ELF-1 (cell line): Measurements from ENCODE around the gene ZNF490.
"Not testable (repeated sequence)": the region's sequence is repeated elsewhere in the genome, so short reads cannot be mapped to it uniquely, and the experiment has no call there.

Experiments
- DNase-seq: peaks from one replicate; pipeline ENCODE4 v3.0.0-alpha.2; 2016; ENCODE audit warnings: low read depth, low spot score

Gene ZNF490

GRCh38 chr19:12621253-12622024 lies 10.8 kb upstream of the ZNF490 start:
- not testable (repeated sequence) for DNase-seq

GRCh38 chr19:12617646-12618045 lies 7.0 kb upstream of the ZNF490 start:
- no peak for DNase-seq

DNA sequence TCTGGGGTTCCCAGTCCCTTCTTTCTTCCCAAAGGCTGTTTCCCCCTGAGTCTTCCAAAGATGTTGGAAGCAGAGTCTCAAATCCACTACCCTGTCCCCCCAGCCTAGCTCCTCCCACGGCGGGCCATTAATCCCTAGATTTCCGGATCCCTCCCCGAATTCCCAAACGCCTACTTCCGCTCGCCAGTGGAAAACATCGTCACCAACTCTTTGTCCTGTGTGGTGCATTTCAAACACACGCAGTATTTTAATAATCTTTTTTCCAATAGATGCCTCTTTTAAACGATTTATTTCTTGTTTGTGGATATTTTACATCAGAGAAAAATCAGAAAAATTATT lies 717 bp upstream of the ZNF490 start:
- peak; percentile 75 for DNase-seq

- DNase-seq = no peak
Measured at GRCh38 chr19:12607631-12608030, 3.0 kb downstream of the ZNF490 start.

DNA sequence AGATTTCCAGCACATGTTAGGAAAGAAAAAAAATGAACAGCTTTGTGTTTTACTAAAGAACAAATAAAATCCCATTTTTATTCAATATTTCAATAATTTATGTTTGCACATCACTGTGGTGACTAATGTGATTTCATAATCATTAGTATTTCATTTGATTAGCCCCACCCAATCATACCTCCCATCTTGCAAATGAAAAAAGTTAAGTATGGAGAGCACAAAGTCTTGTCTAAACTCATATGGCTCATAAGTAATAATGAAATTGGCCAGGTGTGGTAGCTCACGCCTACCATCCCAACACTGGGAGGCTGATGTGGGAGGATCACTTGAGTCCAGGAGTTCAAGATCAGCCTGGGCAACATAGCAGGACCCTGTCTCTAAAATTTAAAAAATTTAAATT lies 3.8 kb downstream of the ZNF490 start:
- DNase-seq = no peak

DNA sequence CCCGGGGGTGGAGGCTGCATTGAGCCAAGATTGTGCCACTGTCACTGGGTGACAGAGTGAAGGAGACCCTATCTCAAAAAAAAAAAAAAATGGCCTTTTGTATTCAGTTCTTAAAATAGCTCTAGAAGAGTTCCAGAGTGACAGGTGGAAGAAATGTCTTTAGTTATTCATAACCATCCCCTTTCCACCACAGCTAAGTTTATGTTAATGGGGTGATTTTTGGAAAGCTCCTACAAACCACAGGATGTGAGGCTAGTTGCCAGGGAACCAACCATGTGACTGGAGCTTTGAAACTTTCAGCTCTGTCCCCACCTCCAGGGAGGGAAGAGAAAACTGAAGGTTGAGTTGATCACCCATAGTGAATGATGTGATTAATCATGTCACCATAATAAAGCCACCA lies 6.9 kb downstream of the ZNF490 start:
- no peak for DNase-seq

DNA sequence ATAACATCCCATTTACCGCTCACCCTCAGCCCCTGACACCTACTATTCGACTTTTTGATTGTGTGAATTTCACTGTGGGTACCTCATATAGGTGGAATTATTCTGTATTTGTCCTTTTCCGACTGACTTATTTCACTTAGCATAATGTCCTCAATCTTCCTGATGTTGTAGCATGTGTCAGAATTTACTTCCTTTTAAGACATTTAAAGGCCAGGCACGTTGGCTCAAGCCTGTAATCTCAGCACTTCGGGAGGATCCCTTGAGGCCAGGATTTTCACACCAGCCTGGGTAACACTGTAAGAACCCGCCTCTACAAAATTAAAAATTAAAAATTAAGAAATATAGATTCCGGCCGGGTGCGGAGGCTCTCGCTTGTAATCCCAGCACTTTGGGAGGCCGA lies 13.0 kb downstream of the ZNF490 start:
- no peak for DNase-seq

DNA sequence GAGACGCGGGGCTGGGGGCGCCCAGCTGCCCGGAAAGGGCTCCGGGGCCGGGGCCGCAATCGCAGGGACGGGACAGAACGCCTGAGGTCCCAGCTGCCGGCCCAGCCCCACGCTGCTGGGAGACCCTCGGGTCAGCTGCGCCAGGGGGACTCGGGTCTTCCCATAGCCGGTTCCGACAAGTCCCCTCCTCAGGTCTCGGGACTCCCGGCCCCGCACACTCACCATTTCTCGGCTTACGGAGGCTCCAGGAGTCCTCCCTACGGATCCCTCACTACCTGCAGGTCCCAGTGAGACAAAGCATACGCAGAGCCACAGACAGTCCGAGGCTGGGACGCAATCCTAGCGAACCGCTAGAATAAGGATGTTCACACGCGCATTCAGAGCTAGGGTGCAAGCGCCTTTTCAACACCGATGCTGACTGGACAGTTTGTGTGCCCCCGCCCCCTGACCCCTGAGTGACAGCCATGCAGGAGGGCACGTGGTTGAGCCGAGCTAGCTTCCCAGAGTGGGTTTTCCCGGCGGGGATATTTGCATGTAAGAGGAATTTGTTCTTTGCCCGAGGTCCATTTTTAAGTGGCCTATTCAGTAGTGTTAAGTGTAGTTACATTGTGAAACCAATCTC lies 13.6 kb downstream of the ZNF490 start:
- peak; percentile 75 for DNase-seq

DNA sequence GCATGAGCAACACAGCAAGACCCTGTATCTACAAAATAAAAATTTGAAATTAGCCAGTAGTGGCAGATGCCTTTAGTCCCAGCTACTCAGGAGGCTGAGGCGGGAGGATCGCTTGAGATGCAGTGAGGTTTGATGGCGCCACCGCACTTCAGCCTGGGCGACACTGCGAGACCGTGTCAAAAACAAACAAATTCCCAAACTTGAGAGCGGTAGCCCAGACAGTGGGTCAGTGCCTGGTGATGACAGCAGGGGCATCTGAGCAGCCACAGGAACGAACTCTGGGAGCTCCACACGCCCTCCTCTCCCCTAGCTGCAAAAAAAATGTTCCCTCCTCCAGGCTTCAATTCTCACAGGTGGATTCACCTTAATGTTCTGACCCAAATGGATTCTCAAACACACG lies 14.1 kb downstream of the ZNF490 start:
- peak; percentile 23 for DNase-seq

GRCh38 chr19:12581100-12581499 lies 29.5 kb downstream of the ZNF490 start:
- no peak for DNase-seq

DNA sequence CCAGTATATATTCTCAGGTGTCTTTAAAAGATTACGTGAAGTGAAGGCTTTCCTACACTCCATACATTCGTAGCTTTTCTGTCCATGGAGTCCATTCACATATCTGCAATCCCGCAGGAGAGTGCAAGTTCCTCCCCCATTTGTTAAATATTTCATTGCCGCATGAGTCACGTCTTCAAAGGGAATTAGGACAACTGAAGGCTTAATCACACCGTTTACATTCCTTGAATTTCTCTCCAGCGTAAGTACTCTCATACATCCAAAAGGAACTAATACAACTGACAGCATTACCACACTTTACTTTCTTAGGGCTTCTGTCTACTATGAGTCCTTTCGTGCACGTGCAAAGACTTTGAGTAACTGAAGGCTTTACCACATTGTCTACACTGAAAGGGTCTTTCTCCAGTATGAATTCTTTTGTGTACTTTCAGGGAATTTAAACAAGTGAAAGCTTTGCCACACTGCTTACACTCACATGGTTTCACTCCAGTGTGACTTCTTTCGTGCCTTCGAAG lies 30.4 kb downstream of the ZNF490 start:
- no peak for DNase-seq

DNA sequence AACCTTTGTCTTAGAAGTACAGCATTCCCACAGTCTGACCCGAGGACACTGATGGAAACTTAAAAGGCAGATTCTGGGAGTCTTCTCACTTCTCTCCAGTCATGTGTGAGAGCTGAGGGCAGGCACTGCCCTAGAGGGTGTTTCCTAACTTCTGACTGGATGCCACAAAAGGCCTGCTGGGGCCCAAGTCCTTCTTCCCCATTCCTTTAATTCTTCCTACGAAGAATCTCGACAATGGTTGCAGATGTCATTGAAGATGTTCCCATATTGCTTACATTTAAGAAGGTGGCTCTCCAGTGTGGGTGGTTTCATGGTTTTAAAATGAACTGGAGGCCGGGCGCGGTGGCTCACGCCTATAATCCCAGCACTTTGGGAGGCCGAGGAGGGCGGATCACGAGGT lies 32.0 kb downstream of the ZNF490 start:
- no peak for DNase-seq

DNA sequence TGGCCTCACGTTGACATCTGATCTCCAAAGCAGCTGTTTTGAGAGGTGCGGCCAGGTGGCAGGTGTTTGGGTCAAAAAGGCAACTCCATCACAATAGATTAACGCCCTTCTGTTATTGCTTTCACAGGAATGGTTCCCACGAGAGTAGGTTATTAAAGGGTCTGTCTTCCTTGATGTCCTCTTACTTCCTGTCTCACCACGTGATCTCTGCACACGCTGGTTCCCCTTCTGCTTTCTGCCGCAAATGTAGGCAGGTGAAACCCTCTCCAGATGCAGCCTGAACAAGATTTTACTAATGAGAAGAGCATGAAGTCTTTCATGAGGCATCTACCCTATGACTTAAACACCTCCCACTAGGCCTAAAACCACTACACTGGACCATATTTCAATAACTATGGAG lies 36.6 kb downstream of the ZNF490 start:
- DNase-seq = no peak

- no peak for DNase-seq
Measured at GRCh38 chr19:12567951-12568350, 42.7 kb downstream of the ZNF490 start.

DNA sequence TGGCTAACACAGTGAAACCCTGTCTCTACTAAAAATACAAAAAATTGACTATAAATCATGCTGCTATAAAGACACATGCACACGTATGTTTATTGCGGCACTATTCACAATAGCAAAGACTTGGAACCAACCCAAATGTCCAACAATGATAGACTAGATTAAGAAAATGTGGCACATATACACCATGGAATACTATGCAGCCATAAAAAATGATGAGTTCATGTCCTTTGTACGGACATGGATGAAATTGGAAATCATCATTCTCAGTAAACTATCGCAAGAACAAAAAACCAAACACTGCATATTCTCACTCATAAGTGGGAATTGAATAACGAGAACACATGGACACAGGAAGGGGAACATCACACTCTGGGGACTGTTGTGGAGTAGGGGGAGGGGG lies 44.2 kb downstream of the ZNF490 start:
- DNase-seq = not testable (repeated sequence)

DNA sequence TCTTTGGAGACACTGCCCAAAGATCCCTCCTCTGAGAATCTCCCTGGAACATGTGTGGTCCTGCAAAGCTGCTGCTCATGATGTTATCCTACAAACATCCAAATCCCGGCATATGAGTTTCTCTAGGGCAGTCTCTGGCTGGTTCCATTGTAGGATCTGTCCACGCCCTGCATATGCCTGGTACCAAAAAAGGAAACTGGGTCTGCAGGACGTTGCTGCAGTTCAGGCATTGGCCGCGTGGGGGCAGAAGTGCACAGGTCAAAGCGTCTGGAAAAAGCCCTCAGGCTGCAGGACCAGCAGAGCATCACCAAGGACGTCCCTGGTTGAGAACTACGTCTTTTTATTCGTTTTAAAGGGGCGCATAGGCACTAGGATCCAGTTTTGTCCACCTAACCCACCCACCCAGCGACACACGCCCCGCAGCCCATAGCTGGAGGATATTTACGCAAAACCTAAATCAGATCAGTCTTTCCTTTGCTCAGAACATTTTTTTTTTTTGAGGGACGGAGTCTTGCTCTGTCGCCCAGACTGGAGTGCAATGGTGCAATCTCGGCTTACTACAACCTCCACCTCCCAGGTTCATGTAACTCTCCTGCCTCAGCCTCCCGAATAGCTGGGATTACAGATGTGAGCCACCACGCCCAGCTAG lies 46.5 kb downstream of the ZNF490 start:
- DNase-seq = peak; percentile 95

DNA sequence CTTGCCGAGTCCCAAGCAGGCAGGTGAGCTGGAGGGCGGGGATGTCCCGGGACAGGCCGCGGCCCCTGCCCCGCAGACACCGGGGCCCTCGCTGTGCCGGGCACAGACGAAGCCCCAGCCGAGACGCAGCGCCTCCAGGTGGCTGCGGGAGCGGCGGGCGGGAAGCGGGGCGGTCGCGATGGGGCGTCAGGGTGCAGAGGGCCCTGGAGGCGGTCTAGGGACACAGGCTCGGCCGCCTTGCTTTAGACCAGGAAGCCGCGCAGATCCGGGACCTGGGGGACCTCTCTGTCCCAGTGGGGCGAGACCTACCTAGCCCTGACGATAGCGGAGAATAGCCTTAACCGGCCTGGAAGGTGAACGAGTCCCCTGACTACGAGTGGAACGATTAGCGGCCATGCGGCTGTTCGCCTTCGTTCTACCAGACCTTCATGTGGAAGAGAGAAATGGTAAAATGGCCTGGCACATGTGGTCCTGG lies 55.1 kb downstream of the ZNF490 start:
- peak; percentile 10 for DNase-seq

DNA sequence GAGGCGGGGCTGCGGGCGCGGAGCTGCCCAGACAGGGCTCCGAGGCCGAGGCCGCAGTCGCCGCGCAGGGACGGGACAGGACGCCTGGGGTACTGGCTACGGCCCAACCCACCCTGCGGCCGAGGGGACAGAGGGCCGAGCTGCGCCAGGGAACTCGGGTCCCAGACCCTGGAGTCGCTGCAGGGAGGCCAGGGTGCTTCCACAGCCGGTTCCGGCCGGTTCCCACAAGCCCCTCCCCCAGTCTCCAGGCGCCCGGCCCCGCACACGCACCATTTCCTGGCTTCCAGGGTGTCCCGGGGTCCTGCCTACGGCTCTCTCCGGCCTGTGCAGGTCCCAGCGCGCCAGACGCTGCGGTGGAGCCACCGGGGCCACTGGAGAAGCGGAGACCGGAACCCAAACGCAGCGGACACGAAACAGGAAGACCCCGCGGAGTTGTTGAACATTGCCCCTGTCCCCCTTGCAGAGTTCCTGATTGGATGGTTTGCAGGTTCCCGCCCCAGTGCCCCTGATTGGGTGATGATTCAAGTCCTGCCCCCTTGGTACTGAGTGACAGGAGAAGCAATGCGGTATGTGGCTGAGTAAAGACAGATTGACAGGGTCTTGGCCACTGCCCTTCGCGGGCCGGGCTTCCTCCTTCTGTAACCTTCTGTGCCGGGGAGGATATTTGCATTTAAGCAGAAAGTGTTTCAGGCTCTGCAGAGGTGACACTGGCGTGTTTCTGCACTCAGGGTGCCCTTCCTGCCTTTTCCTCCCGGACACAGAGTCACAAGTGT lies 59.4 kb downstream of the ZNF490 start, which contains the start of gene ZNF564:
TSS of gene ZNF564 (minus strand) at position 423 of the 773 bp plus-strand sequence. CDS start at position 273, 150 bp downstream.
- DNase-seq = peak; percentile 99

GRCh38 chr19:12546903-12547302 lies 63.7 kb downstream of the ZNF490 start:
- DNase-seq = no peak

DNA sequence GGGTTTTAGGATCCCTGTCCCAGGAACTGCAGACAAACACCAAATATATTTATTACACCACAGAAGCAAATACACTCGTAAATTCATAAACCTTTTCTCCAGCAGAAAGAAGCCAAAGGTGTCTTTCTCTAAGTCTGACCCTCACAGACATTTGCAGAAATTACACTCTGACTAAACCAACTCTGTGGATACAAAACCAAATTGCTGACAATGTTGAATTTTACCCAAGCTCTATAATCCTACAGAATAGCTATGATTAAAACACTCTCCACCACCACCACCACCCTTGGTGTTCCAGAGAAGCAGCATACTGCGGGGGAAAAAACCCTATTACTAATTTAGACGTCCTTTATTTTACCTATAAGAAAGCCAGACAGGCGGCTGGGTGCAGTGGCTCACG lies 64.5 kb downstream of the ZNF490 start:
- no peak for DNase-seq

DNA sequence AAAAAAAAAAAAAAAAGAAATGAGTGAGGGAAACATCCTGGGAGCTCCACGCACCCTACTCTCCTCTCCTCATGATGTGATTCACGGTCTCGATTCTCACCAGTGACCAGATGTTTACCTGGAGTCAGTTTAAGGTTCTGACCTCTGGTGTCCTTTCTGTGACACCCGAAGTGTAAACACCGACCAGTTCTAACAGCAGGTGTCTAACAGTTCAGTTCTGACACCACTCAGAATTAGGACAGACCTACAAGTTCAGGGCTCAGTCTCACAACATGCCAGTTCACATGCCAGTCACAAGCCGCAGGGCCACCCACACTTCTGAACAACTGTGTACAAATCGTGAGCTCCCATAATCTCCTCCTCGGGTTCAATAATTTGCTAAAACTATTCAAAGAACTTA lies 65.3 kb downstream of the ZNF490 start:
- DNase-seq = no peak

DNA sequence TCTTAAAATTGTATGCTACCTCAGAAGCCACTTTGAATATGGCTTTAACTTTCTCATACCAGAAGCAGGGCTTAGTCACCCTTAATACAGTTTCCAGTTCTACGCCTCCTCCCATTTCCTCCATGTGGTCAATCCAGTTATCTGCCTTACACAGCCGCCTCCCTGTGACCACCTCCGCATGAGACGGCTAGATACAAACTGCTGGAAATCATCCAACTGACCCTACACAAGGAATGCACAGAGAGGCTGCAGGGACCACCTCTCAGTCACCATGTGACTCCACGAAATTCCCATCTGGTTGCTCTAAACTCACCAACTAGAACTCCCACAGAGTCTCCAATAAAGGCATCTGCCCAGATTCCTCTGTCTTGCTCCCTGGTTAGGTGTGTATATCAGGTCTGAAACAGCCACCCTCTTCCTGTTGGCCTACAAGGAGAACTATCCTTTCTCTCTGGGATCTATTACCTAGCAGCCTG lies 66.2 kb downstream of the ZNF490 start:
- no peak for DNase-seq
